ENCODE measurements around the gene PKP1.

Gene PKP1

GRCh38 chr1:201379733-201380242 is 96.5 kb downstream of the PKP1 start:
- H3K27me3 Mint-ChIP-seq = peaks cover 71% of the 10 kb centered on the region
- H3K9me3 Mint-ChIP-seq = no peaks in the 10 kb centered on the region
- H3K27ac Mint-ChIP-seq = no peak overlapping the region
- no peak overlapping the region for H3K4me3 Mint-ChIP-seq
- ATAC-seq = no peak
- H3K36me3 Mint-ChIP-seq = no peaks in the 10 kb centered on the region
- H3K4me1 Mint-ChIP-seq = no peaks in the 10 kb centered on the region

GRCh38 chr1:201381130-201381529 is 97.8 kb downstream of the PKP1 start:
- Mint-ChIP-seq H3K36me3 (no peaks in the 10 kb centered on the region), H3K27me3 (peaks cover 71% of the 10 kb centered on the region), H3K27ac (no peak overlapping the region), H3K4me1 (no peaks in the 10 kb centered on the region), H3K4me3 (no peak overlapping the region), H3K9me3 (no peaks in the 10 kb centered on the region)
- no peak for ATAC-seq
